PC-9 (cell line): ENCODE measurements around the gene CATSPER4. TPM values are rescaled to one million over a fixed set of nuclear protein-coding genes. Genes with fewer than 3 reads are reported as not detected.

Experiments
- BruUV-seq: library from RNA; stranded (reverse); fragments of 400-500 nt; replicated peaks from 2 replicates; lab custom pipeline; 2021; lab: Mats Ljungman, UMichigan
- CTCF ChIA-PET: fragments of 300-600 bp; sonication (Branson Sonifier 250); formaldehyde crosslinking; loops from one replicate; lab custom pipeline; 2022; ENCODE audit warnings: antibody characterized with exemption; lab: Charles Lee
- POLR2A ChIA-PET: fragments of 300-600 bp; sonication (Branson Sonifier 250); formaldehyde crosslinking; loops from one replicate; lab custom pipeline; 2022; ENCODE audit warnings: antibody characterized with exemption; ENCODE audit not compliant: unreplicated experiment; lab: Charles Lee
- DNase-seq, 2 experiments: peaks; one replicate each; pipeline versions ENCODE4 v3.0.0 to v3.0.0-alpha.2; 2015 to 2022; ENCODE audit warnings: mixed read lengths in 1 of 2
- H2AFZ ChIP-seq: fragments of 200-600 bp; sonication (generic); 2 replicates; pipeline ENCODE4 v1.8.1; 2017; ENCODE audit warnings: antibody characterized with exemption
- H3F3A ChIP-seq: fragments of 200-600 bp; sonication (generic); 2 replicates; pipeline ENCODE4 v1.8.1; 2017; ENCODE audit warnings: antibody characterized with exemption, mild to moderate bottlenecking, low read depth; ENCODE audit not compliant: insufficient read depth
- H3K27ac ChIP-seq: fragments of 200-600 bp; sonication (generic); 2 replicates; pipeline ENCODE4 v1.6.1; 2016; ENCODE audit warnings: mixed run types
- H3K27me3 ChIP-seq: fragments of 200-600 bp; sonication (generic); 2 replicates; pipeline ENCODE4 v1.6.1; 2016; ENCODE audit warnings: low read depth, mixed run types; ENCODE audit not compliant: insufficient read depth
- H3K36me3 ChIP-seq: fragments of 200-600 bp; sonication (generic); 2 replicates; pipeline ENCODE4 v1.6.1; 2016; ENCODE audit warnings: low read depth, mixed run types
- H3K4me1 ChIP-seq: fragments of 200-600 bp; sonication (generic); replicated peaks from 2 replicates; pipeline ENCODE4 v1.6.1; 2016; ENCODE audit warnings: mixed run types; ENCODE audit not compliant: insufficient read depth
- H3K4me2 ChIP-seq: fragments of 200-600 bp; sonication (generic); 2 replicates; pipeline ENCODE4 v1.6.1; 2017; ENCODE audit warnings: mixed run types
- H3K4me3 ChIP-seq: fragments of 200-600 bp; sonication (generic); 2 replicates; pipeline ENCODE4 v1.6.1; 2016; ENCODE audit warnings: mixed run types
- H3K79me2 ChIP-seq: fragments of 200-600 bp; sonication (generic); 2 replicates; pipeline ENCODE4 v1.6.1; 2017; ENCODE audit warnings: low read depth, mixed run types
- H3K9me2 ChIP-seq: fragments of 200-600 bp; sonication (generic); 2 replicates; pipeline ENCODE4 v1.8.1; 2017; ENCODE audit warnings: mild to moderate bottlenecking; ENCODE audit not compliant: insufficient read depth
- H3K9me3 ChIP-seq: fragments of 200-600 bp; sonication (generic); 2 replicates; pipeline ENCODE4 v1.8.1; 2016; ENCODE audit warnings: low read depth; ENCODE audit not compliant: insufficient read depth
- H4K20me1 ChIP-seq: fragments of 200-600 bp; sonication (generic); 2 replicates; pipeline ENCODE4 v1.8.1; 2017; ENCODE audit not compliant: insufficient read depth
- CTCF ChIP-seq: fragments of 200-600 bp; sonication (generic); conservative IDR thresholded peaks from 2 replicates; pipeline ENCODE4 v1.6.1; 2017; ENCODE audit warnings: mixed run types, antibody characterized with exemption, mild to moderate bottlenecking, moderate library complexity
- EZH2 ChIP-seq: fragments of 200-600 bp; sonication (generic); IDR thresholded peaks from 2 replicates; pipeline ENCODE4 v1.8.0; 2017; ENCODE audit warnings: antibody characterized with exemption, low read depth
- intact Hi-C: fragments of 100-400 bp; cut with micrococcal nuclease; formaldehyde crosslinking; loops from one replicate; pipeline ENCODE4 v1.10.0; 2022; ENCODE audit not compliant: unreplicated experiment
- total RNA-seq: library from RNA; stranded (reverse); gene quantifications from 2 replicates; pipeline ENCODE4 v1.2.3, GENCODE V29; 2021

CATSPER4 gene
- total RNA-seq, 1 experiment from 2014 or later = 0.24 TPM

GRCh38 chr1:26210147-26210870, 19.9 kb downstream of the CATSPER4 start:
- Histone ChIP-seq H3K36me3 (no peaks in the 10 kb centered on the region), H3K79me2 (no peaks in the 10 kb centered on the region), H3K9me2 (no peaks in the 10 kb centered on the region), H2AFZ (no peak overlapping the region), H3K9me3 (no peaks in the 10 kb centered on the region), H3K4me3 (no peak overlapping the region), H3K27me3 (no peaks in the 10 kb centered on the region), H3K4me1 (no peaks in the 10 kb centered on the region), H3F3A (no peaks in the 10 kb centered on the region), H3K27ac (no peak overlapping the region), H4K20me1 (no peaks in the 10 kb centered on the region), H3K4me2 (no peak overlapping the region)
- no peak for DNase-seq
- POLR2A ChIA-PET = no interaction called here
- intact Hi-C loops = no loop called here
- no peak for TF ChIP-seq CTCF
- no peak for TF ChIP-seq EZH2
- CTCF ChIA-PET = interaction anchor here (0.6 kb wide), 2 partner anchors 33 to 252 kb away, joined by 6 read pairs; partner anchors contain the start of gene CNKSR1
- no TSS peak for BruUV-seq

GRCh38 chr1:26212726-26213125, 22.3 kb downstream of the CATSPER4 start:
- no peaks in the 10 kb centered on the region for H3K27me3 ChIP-seq
- CTCF ChIA-PET = no interaction called here
- no peaks in the 10 kb centered on the region for H4K20me1 ChIP-seq
- H3K4me3 ChIP-seq = no peak overlapping the region
- H3K79me2 ChIP-seq = no peaks in the 10 kb centered on the region
- no TSS peak for BruUV-seq
- no peak overlapping the region for H3K27ac ChIP-seq
- no peaks in the 10 kb centered on the region for H3K9me3 ChIP-seq
- POLR2A ChIA-PET = no interaction called here
- H3K4me1 ChIP-seq = no peaks in the 10 kb centered on the region
- intact Hi-C loops = no loop called here
- H3K4me2 ChIP-seq = no peak overlapping the region
- H3K36me3 ChIP-seq = no peaks in the 10 kb centered on the region
- no peak for DNase-seq
- H2AFZ ChIP-seq = no peak overlapping the region
- no peaks in the 10 kb centered on the region for H3F3A ChIP-seq
- H3K9me2 ChIP-seq = no peaks in the 10 kb centered on the region
- no peak for TF ChIP-seq CTCF
- TF ChIP-seq EZH2 = no peak

- H3K36me3 ChIP-seq = no peaks in the 10 kb centered on the region
- H3K4me1 ChIP-seq = no peaks in the 10 kb centered on the region
- H3K9me3 ChIP-seq = no peaks in the 10 kb centered on the region
- no peaks in the 10 kb centered on the region for H3K79me2 ChIP-seq
- no peak overlapping the region for H3K27ac ChIP-seq
- H3K4me3 ChIP-seq = no peak overlapping the region
- CTCF ChIA-PET = no interaction called here
- no peak overlapping the region for H2AFZ ChIP-seq
- no peak for DNase-seq
- no peak overlapping the region for H3K4me2 ChIP-seq
- intact Hi-C loops = no loop called here
- no peaks in the 10 kb centered on the region for H3F3A ChIP-seq
- H3K27me3 ChIP-seq = no peaks in the 10 kb centered on the region
- POLR2A ChIA-PET = no interaction called here
- TF ChIP-seq EZH2 (no peak), CTCF (no peak)
- H3K9me2 ChIP-seq = no peaks in the 10 kb centered on the region
- BruUV-seq = no TSS peak
- H4K20me1 ChIP-seq = no peaks in the 10 kb centered on the region
Observed at GRCh38 chr1:26213335-26213905, 23.0 kb downstream of the CATSPER4 start.
